Psoas muscle (tissue), 8 donors: ENCODE measurements around the gene SART3. TPM values are rescaled to one million over a fixed set of nuclear protein-coding genes. Genes with fewer than 3 reads are reported as not detected.
"Not testable (repeated sequence)": the region's sequence is repeated elsewhere in the genome, so short reads cannot be mapped to it uniquely, and the experiment has no call there.

ENCODE experiments used
- ATAC-seq, 4 donors: fragments of 200-7000 bp; cut with Tn5 transposase; one replicate each; pipeline ENCODE4 v1.9.1; 2020; ENCODE audit warnings: moderate library complexity in 3 of 4, mild to moderate bottlenecking in 2 of 4
- DNase-seq, 2 donors: peaks; one replicate each; pipeline ENCODE4 v3.0.0-alpha.2; 2020
- H3K27ac ChIP-seq: fragments of 200-600 bp; one replicate; pipeline ENCODE4 v1.8.0; 2022
- H3K27me3 ChIP-seq, 3 donors: fragments of 200-600 bp in 1 of 3; one replicate each; pipeline versions ENCODE4 v1.6.1 to v1.8.0; 2013 to 2022; ENCODE audit warnings: low read length in 2 of 3, mild to moderate bottlenecking in 2 of 3, moderate library complexity in 1 of 3; ENCODE audit not compliant: insufficient read depth in 3 of 3
- H3K36me3 ChIP-seq, 2 donors: fragments of 200-600 bp in 1 of 2; one replicate each; pipeline versions ENCODE4 v1.6.1 to v1.8.0; 2013 to 2022; ENCODE audit warnings: low read depth in 1 of 2, mild to moderate bottlenecking in 1 of 2, moderate library complexity in 1 of 2; ENCODE audit not compliant: insufficient read depth in 1 of 2
- H3K4me1 ChIP-seq: fragments of 200-600 bp; one replicate; pipeline ENCODE4 v1.8.0; 2022
- H3K4me3 ChIP-seq: fragments of 200-600 bp; one replicate; pipeline ENCODE4 v1.8.0; 2022; ENCODE audit warnings: mild to moderate bottlenecking
- H3K9me3 ChIP-seq: fragments of 200-600 bp; one replicate; pipeline ENCODE4 v1.8.0; 2022
- CTCF ChIP-seq: fragments of 200-600 bp; IDR thresholded peaks from one replicate; pipeline ENCODE4 v1.8.0; 2022; ENCODE audit warnings: antibody characterized with exemption
- WGBS, 3 donors: extraction: QIAGEN DNeasy Blood & Tissue Kit; methylation state at CpG; one replicate each; pipeline versions ENCODE4 v1.1.6 to v1.1.7; 2013; 5-methylcytosine and 5-hydroxymethylcytosine counted together
- intact Hi-C, 2 donors: fragments of 100-400 bp; cut with DNase I; formaldehyde crosslinking; loops; one replicate each; pipeline versions ENCODE4 v1.11.0 to v1.14.2; 2022
- polyA plus RNA-seq, 3 donors: library from polyadenylated mRNA; stranded (reverse); fragments of 200-250 nt; gene quantifications; one replicate each; pipeline ENCODE4 v1.2.3, GENCODE V29; 2013
- total RNA-seq, 4 donors: library from RNA; stranded (reverse); fragmentation: NEBNext Ultra II Directional in 2 of 4; extraction: Animal tissue kit (Norgen Biotek cat#: 25700) in 2 of 4; gene quantifications; one replicate each; pipeline versions ENCODE4 v1.2.1 to v1.2.4, GENCODE V29; 2021 to 2023
- donor health status: healthy with polysubstance abuse.
- donor health status: DM: no; HTN: no; CAD: no; lungs with moderate emphysema.
- donor health status: Bipolar disorder and iron deficiency.
- donor health status: healthy.
- donor health status: DM: yes; HTN: yes; CAD: no.
- donor health status: DM: no; HTN: no; CAD: no.
- donor health status: DM: no; HTN: no; CAD: no.
- donor health status: DM: yes; HTN: yes; CAD: no.

Gene SART3
- total and polyA plus RNA-seq, 7 donors, result 13.4 to 35.3 (median 24.2) TPM

DNA sequence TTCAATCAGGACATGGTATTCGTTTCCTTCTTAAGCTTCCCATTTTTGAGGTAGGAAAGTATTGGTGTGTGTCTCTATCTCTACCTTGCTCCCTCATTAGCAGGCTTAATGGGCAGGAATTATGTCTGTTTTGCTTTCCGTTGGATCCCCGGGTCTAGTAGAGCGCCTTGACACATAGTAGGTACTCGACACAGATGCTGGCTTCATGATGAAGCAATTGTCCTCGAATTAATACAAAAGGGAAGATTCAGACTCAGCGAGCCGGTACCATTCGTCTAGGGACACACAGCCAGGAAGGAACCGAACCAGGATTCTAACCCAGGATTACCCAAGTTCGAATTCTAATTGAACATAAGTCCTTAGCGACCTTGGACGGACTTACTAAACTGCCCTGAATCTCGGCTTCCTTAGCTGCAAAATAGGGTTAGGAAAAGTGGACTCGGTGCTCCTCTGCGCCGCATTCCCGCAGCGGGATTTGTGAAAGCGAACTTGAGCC, 927 bp upstream of the SART3 start:
- peak overlapping the region; percentile 97 for H3K27ac ChIP-seq
- no peaks in the 10 kb centered on the region for H3K27me3 ChIP-seq
- ATAC-seq (peak in 2 of 4 donors; percentile 4), DNase-seq (no peak)
- H3K36me3 ChIP-seq, result peaks cover 12 to 42% of the 10 kb centered on the region in 2 donors
- no peaks in the 10 kb centered on the region for H3K9me3 ChIP-seq
- peaks cover 61% of the 10 kb centered on the region for H3K4me1 ChIP-seq
- H3K4me3 ChIP-seq, result peak overlapping the region; percentile 76
- 1 to 2% (median 1%) methylated on average over 20 of the region's 20 CpGs for WGBS, 3 donors
- intact Hi-C loops, result loop anchor here (5.0 to 10.0 kb wide), 4 partner anchors 243 to 530 kb away; partner anchors contain the start of genes SSH1 (in 2 of the 2) and ALKBH2 (in 1 of the 2)
- no peak for TF ChIP-seq CTCF

DNA sequence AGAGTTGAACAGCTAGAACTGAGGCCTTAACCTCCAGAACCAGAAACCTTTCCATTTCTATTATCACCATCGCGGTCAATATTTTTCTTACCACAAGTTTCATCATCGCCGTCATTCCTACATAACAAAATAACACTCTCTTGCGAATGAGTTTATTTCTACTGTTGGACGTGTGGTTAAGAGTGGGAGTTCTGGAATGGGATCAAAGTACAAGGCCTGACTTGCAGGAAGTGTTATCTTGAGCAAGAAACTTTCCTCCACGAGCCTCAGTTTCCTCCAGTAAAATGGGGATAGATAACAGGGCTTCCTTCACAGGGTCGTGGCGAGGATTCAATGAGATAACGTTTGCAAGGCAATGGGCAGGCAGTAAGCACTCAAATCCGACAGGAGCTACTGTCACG, 652 bp downstream of the SART3 start:
- intact Hi-C loops, result loop anchor here (5.0 to 10.0 kb wide), 4 partner anchors 244 to 532 kb away; partner anchors contain the start of genes SSH1 (in 2 of the 2) and ALKBH2 (in 1 of the 2)
- TF ChIP-seq CTCF, result no peak
- ATAC-seq (no peak), DNase-seq (no peak)
- Histone ChIP-seq H3K27me3 (no peaks in the 10 kb centered on the region), H3K4me3 (peak overlapping the region; percentile 76), H3K9me3 (no peaks in the 10 kb centered on the region), H3K4me1 (peaks cover 64% of the 10 kb centered on the region), H3K27ac (peak overlapping the region; percentile 97), H3K36me3 (peaks cover 12 to 35% of the 10 kb centered on the region in 2 donors)
- WGBS, 3 donors, result 1 to 2% (median 1%) methylated on average over 12 of the region's 12 CpGs

GRCh38 chr12:108559748-108560147, 1.2 kb downstream of the SART3 start:
- intact Hi-C loops, result loop anchor here (5.0 to 10.0 kb wide), 4 partner anchors 245 to 533 kb away; partner anchors contain the start of genes SSH1 (in 2 of the 2) and ALKBH2 (in 1 of the 2)
- no peaks in the 10 kb centered on the region for H3K27me3 ChIP-seq
- peaks cover 59% of the 10 kb centered on the region for H3K4me1 ChIP-seq
- H3K27ac ChIP-seq, result no peak overlapping the region
- H3K36me3 ChIP-seq, result peaks cover 8 to 32% of the 10 kb centered on the region in 2 donors
- DNase-seq, result no peak
- WGBS, 3 donors, result 52 to 75% (median 59%) methylated on average over 3 of the region's 3 CpGs
- no peak for TF ChIP-seq CTCF
- H3K9me3 ChIP-seq, result no peaks in the 10 kb centered on the region
- ATAC-seq, result no peak
- H3K4me3 ChIP-seq, result peak overlapping the region; percentile 76

- no peak overlapping the region for H3K27ac ChIP-seq
- WGBS, 3 donors, result 79 to 83% (median 79%) methylated on average over 12 to 13 of the region's 14 CpGs
- no peak for ATAC-seq
- peaks cover 54% of the 10 kb centered on the region for H3K4me1 ChIP-seq
- intact Hi-C loops, result no loop called here
- H3K36me3 ChIP-seq, result peaks cover 3 to 26% of the 10 kb centered on the region in 2 donors
- DNase-seq, result no peak
- no peak for TF ChIP-seq CTCF
- no peaks in the 10 kb centered on the region for H3K9me3 ChIP-seq
- H3K4me3 ChIP-seq, result peak overlapping the region; percentile 76
- no peaks in the 10 kb centered on the region for H3K27me3 ChIP-seq
Measured at GRCh38 chr12:108559007-108559655, 1.8 kb downstream of the SART3 start.

DNA sequence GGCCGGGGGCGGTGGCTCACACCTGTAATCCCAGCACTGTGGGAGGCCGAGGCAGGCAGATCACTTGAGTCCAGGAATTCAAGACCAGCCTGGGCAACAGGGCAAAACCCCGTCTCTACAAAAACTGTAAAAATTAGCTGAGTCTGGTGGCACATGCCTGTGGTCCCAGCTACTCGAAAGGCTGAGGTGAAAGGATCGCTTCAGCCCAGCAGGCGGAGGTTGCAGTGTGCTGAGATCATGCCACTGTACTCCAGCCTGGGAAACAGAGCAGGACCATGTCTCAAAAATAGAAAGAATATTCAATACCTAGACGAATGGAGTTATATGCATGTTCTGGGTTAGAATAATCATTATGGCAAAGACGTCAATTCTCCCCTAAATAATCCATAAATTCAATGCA, 5.6 kb downstream of the SART3 start:
- intact Hi-C loops, H3K27ac ChIP-seq, DNase-seq, H3K4me3 ChIP-seq, H3K9me3 ChIP-seq, H3K27me3 ChIP-seq, ATAC-seq: not testable (repeated sequence)
- H3K36me3 ChIP-seq, result peaks cover 3 to 23% of the 10 kb centered on the region in 2 donors
- 79 to 90% (median 83%) methylated on average over 9 of the region's 9 CpGs for WGBS, 3 donors
- peaks cover 60% of the 10 kb centered on the region for H3K4me1 ChIP-seq
